ENCODE results near the gene NPB.

The NPB gene

DNA sequence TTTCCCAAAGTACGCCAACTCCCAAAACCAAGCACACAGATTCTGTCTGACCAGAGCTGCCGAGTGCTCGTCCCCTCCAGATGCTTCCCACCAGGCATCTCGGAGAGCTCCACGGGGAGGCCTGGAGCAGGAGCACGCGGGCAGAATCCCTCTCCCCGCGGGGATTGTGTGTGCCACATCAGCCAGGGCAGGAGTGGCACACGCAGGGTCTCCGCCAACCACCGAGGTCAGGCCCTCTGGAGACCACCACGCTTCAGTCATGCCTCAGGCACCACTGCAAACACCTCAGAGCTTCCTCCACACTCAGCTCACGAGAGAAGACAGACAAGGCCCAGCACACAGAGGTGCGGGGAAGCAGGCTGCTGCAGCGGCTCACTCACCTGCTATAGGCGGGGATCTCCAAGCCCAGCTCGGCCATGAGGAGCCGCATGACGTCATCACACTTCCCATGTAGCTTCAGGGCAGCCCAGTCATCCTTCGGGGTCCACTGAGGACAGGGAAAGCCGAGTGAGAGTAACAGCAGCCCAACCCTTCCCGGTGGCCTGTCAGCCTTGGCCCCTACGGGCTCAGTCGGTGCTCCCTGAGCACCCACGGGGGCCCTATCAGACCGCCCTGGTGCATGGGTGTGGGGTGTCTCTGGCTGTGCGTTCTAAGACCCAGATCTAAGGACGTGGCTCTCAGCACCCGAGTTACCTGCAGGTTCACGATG is 11.5 kb downstream of the NPB start:
- Histone ChIP-seq H3K9me3 (ENCODE audit: control insufficient read depth, insufficient read depth, low read length) (no peaks in the 10 kb centered on the region), H3K4me2 (ENCODE audit: low read length) (no peak overlapping the region), H3K79me2 (ENCODE audit: control insufficient read depth, low read length) (peaks cover 51% of the 10 kb centered on the region), H3K9me2 (replicated peaks; ENCODE audit: control insufficient read depth, low read length) (no peaks in the 10 kb centered on the region), H3K36me3 (ENCODE audit: control insufficient read depth, low read length) (peaks cover 72% of the 10 kb centered on the region), H3K27ac (ENCODE audit: low read depth, low read length) (no peak overlapping the region), H3K4me1 (ENCODE audit: control insufficient read depth, low read length) (peaks cover 32% of the 10 kb centered on the region), H4K20me1 (ENCODE audit: control insufficient read depth, insufficient read depth, low read depth, low read length) (peaks cover 23% of the 10 kb centered on the region; the same call in 1 of the 2 replicates), H3F3A (ENCODE audit: control insufficient read depth, insufficient read depth) (peaks cover 10% of the 10 kb centered on the region), H3K27me3 (ENCODE audit: control insufficient read depth, low read length) (no peaks in the 10 kb centered on the region), H3K4me3 (ENCODE audit: low read length) (no peak overlapping the region)
- TF ChIP-seq EZH2phosphoT487 (IDR thresholded peaks at IDR 0.05; ENCODE audit: borderline replicate concordance, low read length): no peak
- TF ChIP-seq, protein P1, sequence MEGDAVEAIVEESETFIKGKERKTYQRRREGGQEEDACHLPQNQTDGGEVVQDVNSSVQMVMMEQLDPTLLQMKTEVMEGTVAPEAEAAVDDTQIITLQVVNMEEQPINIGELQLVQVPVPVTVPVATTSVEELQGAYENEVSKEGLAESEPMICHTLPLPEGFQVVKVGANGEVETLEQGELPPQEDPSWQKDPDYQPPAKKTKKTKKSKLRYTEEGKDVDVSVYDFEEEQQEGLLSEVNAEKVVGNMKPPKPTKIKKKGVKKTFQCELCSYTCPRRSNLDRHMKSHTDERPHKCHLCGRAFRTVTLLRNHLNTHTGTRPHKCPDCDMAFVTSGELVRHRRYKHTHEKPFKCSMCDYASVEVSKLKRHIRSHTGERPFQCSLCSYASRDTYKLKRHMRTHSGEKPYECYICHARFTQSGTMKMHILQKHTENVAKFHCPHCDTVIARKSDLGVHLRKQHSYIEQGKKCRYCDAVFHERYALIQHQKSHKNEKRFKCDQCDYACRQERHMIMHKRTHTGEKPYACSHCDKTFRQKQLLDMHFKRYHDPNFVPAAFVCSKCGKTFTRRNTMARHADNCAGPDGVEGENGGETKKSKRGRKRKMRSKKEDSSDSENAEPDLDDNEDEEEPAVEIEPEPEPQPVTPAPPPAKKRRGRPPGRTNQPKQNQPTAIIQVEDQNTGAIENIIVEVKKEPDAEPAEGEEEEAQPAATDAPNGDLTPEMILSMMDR (IDR thresholded peaks at IDR 0.05; ENCODE audit: low read depth, low read length, poor library complexity, severe bottlenecking): no peak

DNA sequence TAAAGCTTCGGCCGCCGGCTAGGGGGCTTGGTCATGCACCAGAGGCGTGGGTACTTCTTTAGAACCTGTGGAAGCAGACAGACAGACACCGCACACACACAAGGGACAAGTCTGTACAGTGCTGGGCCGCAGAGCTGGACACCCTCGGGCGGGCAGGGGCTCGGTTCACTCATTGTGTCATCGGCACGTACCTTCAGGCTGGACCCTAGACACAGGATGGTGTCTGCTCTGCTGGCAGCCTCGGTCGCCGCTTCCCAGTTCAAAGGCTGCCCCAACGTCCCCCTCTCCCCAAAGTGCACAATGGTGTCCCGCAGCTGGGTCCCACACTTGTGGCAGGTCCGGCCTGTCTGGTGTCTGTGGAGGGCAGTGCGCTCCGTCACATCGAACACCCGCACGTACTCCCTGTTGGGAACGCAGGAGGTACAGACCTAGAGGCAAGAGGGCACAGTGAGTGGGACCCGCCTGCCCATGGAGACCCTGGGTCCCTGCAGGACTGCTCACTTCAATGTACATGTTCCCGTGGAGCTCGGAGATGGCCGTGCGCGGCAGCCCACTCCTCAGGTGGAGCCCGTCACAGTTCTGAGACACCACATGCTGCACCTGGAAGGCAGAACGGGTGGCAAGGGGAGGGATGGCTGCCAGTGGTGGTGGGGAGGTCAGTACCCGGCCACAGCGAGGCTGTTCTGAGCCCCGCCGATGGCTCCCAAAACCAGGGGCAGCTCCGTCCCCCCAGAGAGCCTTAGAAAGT is 12.2 kb downstream of the NPB start:
- TF ChIP-seq, protein P1 (IDR thresholded peaks at IDR 0.05; ENCODE audit: low read depth, low read length, poor library complexity, severe bottlenecking): no peak
- no peak for TF ChIP-seq EZH2phosphoT487 (IDR thresholded peaks at IDR 0.05; ENCODE audit: borderline replicate concordance, low read length)
- no peaks in the 10 kb centered on the region for H3K9me2 ChIP-seq (replicated peaks; ENCODE audit: control insufficient read depth, low read length)
- no peak overlapping the region for H3K4me2 ChIP-seq (ENCODE audit: low read length)
- H4K20me1 ChIP-seq (ENCODE audit: control insufficient read depth, insufficient read depth, low read depth, low read length): peaks cover 23% of the 10 kb centered on the region; the same call in 1 of the 2 replicates
- H3K27ac ChIP-seq (ENCODE audit: low read depth, low read length): no peak overlapping the region
- H3K36me3 ChIP-seq (ENCODE audit: control insufficient read depth, low read length): peaks cover 66% of the 10 kb centered on the region
- H3F3A ChIP-seq (ENCODE audit: control insufficient read depth, insufficient read depth): peaks cover 10% of the 10 kb centered on the region
- no peaks in the 10 kb centered on the region for H3K27me3 ChIP-seq (ENCODE audit: control insufficient read depth, low read length)
- peaks cover 32% of the 10 kb centered on the region for H3K4me1 ChIP-seq (ENCODE audit: control insufficient read depth, low read length)
- H3K9me3 ChIP-seq (ENCODE audit: control insufficient read depth, insufficient read depth, low read length): no peaks in the 10 kb centered on the region
- H3K4me3 ChIP-seq (ENCODE audit: low read length): no peak overlapping the region
- peaks cover 51% of the 10 kb centered on the region for H3K79me2 ChIP-seq (ENCODE audit: control insufficient read depth, low read length)

DNA sequence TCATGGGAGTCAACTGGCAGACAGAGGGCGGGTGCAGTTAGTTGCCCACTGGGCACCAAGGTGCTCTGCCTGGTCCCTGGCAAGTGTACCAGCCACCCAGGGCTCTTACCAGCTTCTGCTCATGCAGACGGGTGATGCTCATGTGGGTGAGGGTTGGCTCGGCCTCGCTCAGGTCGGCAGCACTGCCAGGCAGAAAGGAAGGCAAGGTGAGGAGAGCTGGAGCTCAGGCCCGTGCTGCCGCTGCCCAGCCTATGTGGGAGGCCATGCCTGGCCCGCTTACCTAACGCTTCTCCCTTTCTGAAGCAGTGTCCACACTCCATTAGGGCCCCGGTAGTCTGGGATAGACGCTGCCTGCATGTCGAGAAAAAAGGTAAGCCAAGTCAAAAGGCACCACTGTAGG is 13.3 kb downstream of the NPB start:
- TF ChIP-seq EZH2phosphoT487 (IDR thresholded peaks at IDR 0.05; ENCODE audit: borderline replicate concordance, low read length): no peak
- TF ChIP-seq, protein P1 (IDR thresholded peaks at IDR 0.05; ENCODE audit: low read depth, low read length, poor library complexity, severe bottlenecking): no peak
- H3K79me2 ChIP-seq (ENCODE audit: control insufficient read depth, low read length): peaks cover 46% of the 10 kb centered on the region
- H3K4me1 ChIP-seq (ENCODE audit: control insufficient read depth, low read length): peaks cover 21% of the 10 kb centered on the region
- H3K4me2 ChIP-seq (ENCODE audit: low read length): no peak overlapping the region
- peaks cover 10% of the 10 kb centered on the region for H3F3A ChIP-seq (ENCODE audit: control insufficient read depth, insufficient read depth)
- no peaks in the 10 kb centered on the region for H3K27me3 ChIP-seq (ENCODE audit: control insufficient read depth, low read length)
- H4K20me1 ChIP-seq (ENCODE audit: control insufficient read depth, insufficient read depth, low read depth, low read length): peaks cover 23% of the 10 kb centered on the region; the same call in 1 of the 2 replicates
- no peak overlapping the region for H3K4me3 ChIP-seq (ENCODE audit: low read length)
- no peaks in the 10 kb centered on the region for H3K9me2 ChIP-seq (replicated peaks; ENCODE audit: control insufficient read depth, low read length)
- H3K9me3 ChIP-seq (ENCODE audit: control insufficient read depth, insufficient read depth, low read length): no peaks in the 10 kb centered on the region
- no peak overlapping the region for H3K27ac ChIP-seq (ENCODE audit: low read depth, low read length)
- H3K36me3 ChIP-seq (ENCODE audit: control insufficient read depth, low read length): peaks cover 68% of the 10 kb centered on the region

Data from DOHH2 (cell line).